HS-5 (cell line): ENCODE results near the gene FRYL.
"Not testable (repeated sequence)": the region's sequence is repeated elsewhere in the genome, so short reads cannot be mapped to it uniquely, and the experiment has no call there.

Source experiments
- DNase-seq: peaks from one replicate; pipeline ENCODE4 v3.0.0-alpha.2; 2012; ENCODE audit warnings: low read depth

The FRYL gene

GRCh38 chr4:48490012-48490679, 289.9 kb downstream of the FRYL start, which contains the start of gene ZAR1:
Gene ZAR1 (plus strand): TSS chr4:48490252. CDS start chr4:48490292, 40 bp downstream.
- no peak for DNase-seq

- no peak for DNase-seq
Observed at GRCh38 chr4:48489683-48490011, 290.4 kb downstream of the FRYL start.

- no peak for DNase-seq
Observed at GRCh38 chr4:48484494-48485168, 295.4 kb downstream of the FRYL start.

GRCh38 chr4:48483777-48484493, 296.1 kb downstream of the FRYL start:
- no peak for DNase-seq

- no peak for DNase-seq
Observed at GRCh38 chr4:48483006-48483776, 296.9 kb downstream of the FRYL start, which contains the start of gene SLC10A4. Gene SLC10A4 (plus strand): TSS chr4:48483343. CDS start chr4:48483562, 219 bp downstream.

GRCh38 chr4:48481581-48481980, 298.5 kb downstream of the FRYL start:
- DNase-seq: no peak

- no peak for DNase-seq
Observed at GRCh38 chr4:48478273-48478672, 301.8 kb downstream of the FRYL start.

GRCh38 chr4:48475770-48476169, 304.3 kb downstream of the FRYL start:
- no peak for DNase-seq

GRCh38 chr4:48472794-48473193, 307.3 kb downstream of the FRYL start:
- no peak for DNase-seq

- no peak for DNase-seq
Observed at GRCh38 chr4:48470570-48470969, 309.5 kb downstream of the FRYL start.

- no peak for DNase-seq
Observed at GRCh38 chr4:48470137-48470536, 309.9 kb downstream of the FRYL start.

GRCh38 chr4:48467891-48468290, 312.2 kb downstream of the FRYL start:
- DNase-seq: no peak

GRCh38 chr4:48467442-48467841, 312.6 kb downstream of the FRYL start:
- DNase-seq: no peak

- DNase-seq: no peak
Observed at GRCh38 chr4:48462363-48462762, 317.7 kb downstream of the FRYL start.

- DNase-seq: no peak
Observed at GRCh38 chr4:48461000-48461399, 319.1 kb downstream of the FRYL start.

GRCh38 chr4:48454591-48454990, 325.5 kb downstream of the FRYL start:
- DNase-seq: no peak

GRCh38 chr4:48451656-48452055, 328.4 kb downstream of the FRYL start:
- not testable (repeated sequence) for DNase-seq

GRCh38 chr4:48450740-48451139, 329.3 kb downstream of the FRYL start:
- no peak for DNase-seq

- DNase-seq: no peak
Observed at GRCh38 chr4:48449151-48449550, 330.9 kb downstream of the FRYL start.
